GM18858 (cell line): Measurements from ENCODE around the gene OS9.

Source experiments
- ATAC-seq: cut with Tn5 transposase; IDR thresholded peaks from one replicate; pipeline ENCODE4 v1.9.1; 2021; ENCODE audit not compliant: unreplicated experiment

Gene OS9

GRCh38 chr12:57765698-57766463 is 71.9 kb downstream of the OS9 start:
- no peak for ATAC-seq

- no peak for ATAC-seq
Observed at GRCh38 chr12:57766464-57767304, 72.8 kb downstream of the OS9 start, which contains the start of gene CYP27B1. Gene CYP27B1 (minus strand): TSS chr12:57767078. CDS start chr12:57767041, 37 bp downstream.

- ATAC-seq: no peak
Observed at GRCh38 chr12:57767305-57767698, 73.4 kb downstream of the OS9 start.

DNA sequence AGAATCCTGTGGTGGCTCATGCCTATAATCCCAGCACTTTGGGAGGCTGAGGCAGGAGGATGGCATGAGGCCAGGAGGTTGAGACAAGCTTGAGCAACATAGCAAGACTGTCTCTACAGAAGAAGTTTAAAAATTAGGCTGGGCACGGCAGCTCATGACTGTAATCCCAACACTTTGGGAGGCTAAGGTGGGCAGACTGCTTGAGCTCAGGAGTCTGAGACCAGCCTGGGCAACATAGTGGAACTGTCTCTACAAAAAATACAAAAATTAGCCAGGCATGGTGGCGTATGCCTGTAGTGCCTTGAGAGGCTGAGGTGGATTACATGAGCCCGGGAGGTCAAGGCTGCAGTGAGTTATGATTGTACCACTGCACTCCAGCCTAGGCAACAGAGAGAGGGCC is 73.9 kb downstream of the OS9 start:
- no peak for ATAC-seq

DNA sequence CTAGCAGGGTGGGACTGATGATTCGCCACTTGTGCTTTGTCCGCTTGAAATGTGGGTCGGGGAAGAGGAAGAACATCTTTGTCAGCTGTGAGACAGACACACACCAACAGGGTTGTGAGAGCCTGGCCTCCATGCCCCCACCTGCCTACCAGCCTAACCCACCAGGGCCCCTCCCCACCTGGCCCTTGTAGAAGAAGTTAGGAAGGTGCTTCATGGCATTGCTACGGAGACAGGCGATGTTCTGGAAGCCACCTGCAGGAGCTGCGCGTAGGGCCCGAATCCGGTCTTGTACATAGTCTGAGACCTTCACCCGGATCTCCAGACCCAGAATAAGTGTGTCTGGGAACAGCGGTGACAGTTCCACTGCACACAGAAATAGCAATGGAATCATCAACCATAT is 75.7 kb downstream of the OS9 start:
- no peak for ATAC-seq

DNA sequence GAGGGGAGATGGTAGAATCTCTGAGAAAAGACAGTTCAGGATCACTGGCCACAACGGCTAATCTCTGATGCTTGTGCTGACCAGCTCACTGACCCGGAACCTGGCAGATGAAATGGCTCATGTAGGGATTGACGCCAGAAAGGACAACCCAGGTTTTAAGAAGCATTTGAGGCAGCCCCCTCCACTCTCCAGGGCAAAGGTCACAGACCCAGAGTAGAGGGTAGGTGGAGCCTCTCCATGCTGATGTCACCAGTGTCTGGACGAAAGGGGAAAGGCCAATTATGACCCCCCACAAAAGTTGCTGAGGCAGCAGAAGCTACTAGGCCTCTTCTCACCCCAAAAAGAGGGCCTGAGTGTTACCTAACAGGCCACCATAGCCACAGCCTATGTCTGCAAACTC is 76.8 kb downstream of the OS9 start:
- ATAC-seq: no peak
